ENCODE measurements around the gene PHIP.

Gene PHIP

GRCh38 chr6:79072640-79073181 lies 5.3 kb downstream of the PHIP start:
- ChIA-PET POLR2A (ENCODE audit: low non-redundant PET) (no interaction called here), CTCF (no interaction called here)
- TF ChIP-seq CTCF (conservative IDR thresholded peaks at IDR 0.05; ENCODE audit: low read depth) = no peak
- H3K27ac ChIP-seq = no peak overlapping the region
- no peak for DNase-seq (ENCODE audit: low spot score)

GRCh38 chr6:79071547-79071946 lies 6.5 kb downstream of the PHIP start:
- H3K27ac ChIP-seq = no peak overlapping the region
- ChIA-PET CTCF (no interaction called here), POLR2A (ENCODE audit: low non-redundant PET) (no interaction called here)
- no peak for TF ChIP-seq CTCF (conservative IDR thresholded peaks at IDR 0.05; ENCODE audit: low read depth)
- no peak for DNase-seq (ENCODE audit: low spot score)

GRCh38 chr6:79070206-79070825 lies 7.7 kb downstream of the PHIP start:
- ChIA-PET CTCF (no interaction called here), POLR2A (ENCODE audit: low non-redundant PET) (no interaction called here)
- DNase-seq (ENCODE audit: low spot score) = no peak
- no peak overlapping the region for H3K27ac ChIP-seq
- TF ChIP-seq CTCF (conservative IDR thresholded peaks at IDR 0.05; ENCODE audit: low read depth) = no peak

- no peak for TF ChIP-seq CTCF (conservative IDR thresholded peaks at IDR 0.05; ENCODE audit: low read depth)
- no peak overlapping the region for H3K27ac ChIP-seq
- no peak for DNase-seq (ENCODE audit: low spot score)
- POLR2A ChIA-PET (ENCODE audit: low non-redundant PET) = no interaction called here
- CTCF ChIA-PET = interaction anchor here (0.6 to 1.1 kb wide), 2 partner anchors 12 to 153 kb away, joined by 3 read pairs; no protein-coding TSS in a partner anchor
These were observed 11.2 kb downstream of the PHIP start for GRCh38 chr6:79066828-79067227.

GRCh38 chr6:79066330-79066729 lies 11.7 kb downstream of the PHIP start:
- no peak overlapping the region for H3K27ac ChIP-seq
- no peak for DNase-seq (ENCODE audit: low spot score)
- CTCF ChIA-PET = interaction anchor here (1.1 kb wide), 1 partner anchor 153 kb away, joined by 3 read pairs; no protein-coding TSS in a partner anchor
- POLR2A ChIA-PET (ENCODE audit: low non-redundant PET) = no interaction called here
- no peak for TF ChIP-seq CTCF (conservative IDR thresholded peaks at IDR 0.05; ENCODE audit: low read depth)

- POLR2A ChIA-PET (ENCODE audit: low non-redundant PET) = no interaction called here
- no peak for TF ChIP-seq CTCF (conservative IDR thresholded peaks at IDR 0.05; ENCODE audit: low read depth)
- CTCF ChIA-PET = no interaction called here
- H3K27ac ChIP-seq = no peak overlapping the region
- DNase-seq (ENCODE audit: low spot score) = no peak
These were observed 12.8 kb downstream of the PHIP start for GRCh38 chr6:79065232-79065631.
